GM12892 (cell line): Measurements from ENCODE around the gene FAS.

Source experiments
- POLR2A ChIP-seq: IDR thresholded peaks from 2 replicates; pipeline ENCODE4 v1.6.1; 2011; ENCODE audit warnings: low read depth, low read length, control low read depth
- POLR2AphosphoS5 ChIP-seq: IDR thresholded peaks from 2 replicates; pipeline ENCODE4 v1.6.1; 2011; ENCODE audit warnings: low read depth, low read length, control low read depth
- TAF1 ChIP-seq: IDR thresholded peaks from 2 replicates; pipeline ENCODE4 v1.6.1; 2011; ENCODE audit warnings: low read depth, mild to moderate bottlenecking, control low read depth, low read length, borderline replicate concordance

DNA sequence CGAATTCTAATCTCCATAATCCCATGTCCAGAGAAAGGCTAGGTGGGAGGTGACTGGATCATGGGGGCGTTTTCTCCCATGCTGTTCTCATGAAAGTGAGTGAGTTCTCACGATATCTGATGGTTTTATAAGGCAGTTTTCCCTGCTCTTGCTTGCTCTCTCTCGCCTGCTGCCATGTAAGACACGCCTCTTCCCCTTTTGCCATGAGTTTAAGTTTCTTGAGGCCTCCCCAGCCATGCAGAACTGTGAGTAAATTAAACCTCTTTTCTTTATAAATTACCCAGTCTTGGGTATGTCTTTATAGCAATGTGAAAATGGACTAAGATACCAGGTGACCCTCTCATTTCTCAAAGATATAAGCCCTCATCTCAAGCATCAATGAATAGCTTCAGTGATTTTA lies 36.9 kb upstream of the FAS start:
- no peak for TF ChIP-seq POLR2AphosphoS5
- TF ChIP-seq POLR2A, result no peak
- no peak for TF ChIP-seq TAF1
